LNCaP clone FGC (cell line): Measurements from ENCODE around the gene ULBP2.
"Not testable (repeated sequence)": the region's sequence is repeated elsewhere in the genome, so short reads cannot be mapped to it uniquely, and the experiment has no call there.

Experiments
- DNase-seq: peaks from one replicate; pipeline ENCODE4 v3.0.0-alpha.2; 2011; ENCODE audit warnings: low read depth
- H3K4me3 ChIP-seq: 2 replicates; pipeline ENCODE4 v1.5.1; 2011; ENCODE audit warnings: mild to moderate bottlenecking, low read depth, low read length, control low read depth
- CTCF ChIP-seq: IDR thresholded peaks from 2 replicates; pipeline ENCODE4 v1.5.1; 2012; ENCODE audit warnings: mild to moderate bottlenecking; ENCODE audit not compliant: control insufficient read depth, insufficient read depth; ENCODE audit errors: extremely low read depth

The ULBP2 gene

GRCh38 chr6:149919834-149920225 lies 22.0 kb upstream of the ULBP2 start:
- no peak for DNase-seq
- H3K4me3 ChIP-seq: no peak overlapping the region
- no peak for TF ChIP-seq CTCF

- no peak for TF ChIP-seq CTCF
- no peak for DNase-seq
- H3K4me3 ChIP-seq: no peak overlapping the region
These were observed 20.5 kb upstream of the ULBP2 start for GRCh38 chr6:149921361-149921760.

GRCh38 chr6:149922091-149922490 lies 19.7 kb upstream of the ULBP2 start:
- H3K4me3 ChIP-seq, DNase-seq: not testable (repeated sequence)

- peak; percentile 45 for DNase-seq
- no peak for TF ChIP-seq CTCF
- peak within 1 kb of the TSS; percentile 51 for H3K4me3 ChIP-seq
These were observed 19.0 kb upstream of the ULBP2 start, which contains the start of gene RAET1G for GRCh38 chr6:149922642-149923326. Gene RAET1G, minus strand, starts transcription at chr6:149923121. Its CDS starts 111 bp downstream, at chr6:149923010.

DNA sequence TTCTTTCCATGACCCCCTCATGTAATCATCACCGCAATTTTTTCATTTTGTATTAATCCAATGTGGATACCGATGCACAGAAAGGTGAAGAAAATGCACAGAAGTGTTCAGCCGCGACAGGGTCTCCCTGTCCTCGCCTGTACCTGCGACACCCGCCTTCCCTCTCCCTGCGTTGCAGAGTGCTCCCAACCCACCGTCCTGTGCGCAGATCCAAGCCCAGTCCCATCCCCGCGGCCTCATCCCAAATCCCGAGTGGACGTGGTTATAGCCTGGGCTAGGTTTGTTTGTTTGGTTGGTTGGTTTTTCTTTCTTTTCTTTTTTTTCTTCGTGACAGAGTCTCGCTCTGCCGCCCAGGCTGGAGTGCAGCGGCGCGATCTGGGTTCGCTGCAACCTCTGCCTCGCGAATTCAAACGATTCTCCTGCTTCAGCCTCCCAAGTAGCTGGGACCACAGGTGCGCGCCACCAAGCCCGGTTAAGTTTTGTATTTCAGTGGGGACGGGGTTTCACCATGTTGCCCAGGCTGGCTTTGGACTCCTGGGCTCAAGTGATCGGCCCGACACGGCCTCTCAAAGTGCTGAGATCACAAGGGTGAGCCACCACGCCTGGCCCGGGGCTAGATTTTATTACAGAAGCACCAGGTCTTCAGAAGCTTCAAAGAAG lies 18.4 kb upstream of the ULBP2 start:
- H3K4me3 ChIP-seq: peak overlapping the region; percentile 51
- no peak for DNase-seq
- no peak for TF ChIP-seq CTCF

- DNase-seq: no peak
- no peak for TF ChIP-seq CTCF
- H3K4me3 ChIP-seq: no peak overlapping the region
These were observed 17.4 kb upstream of the ULBP2 start for GRCh38 chr6:149924206-149924932.

- TF ChIP-seq CTCF: no peak
- no peak overlapping the region for H3K4me3 ChIP-seq
- no peak for DNase-seq
These were observed 16.9 kb upstream of the ULBP2 start for GRCh38 chr6:149924933-149925252.
